A673 (cell line): Measurements from ENCODE around the gene APMAP. TPM values are rescaled to one million over a fixed set of nuclear protein-coding genes. Genes with fewer than 3 reads are reported as not detected.

Source experiments
- BruUV-seq: library from RNA; stranded (reverse); fragments of 400-500 nt; replicated peaks from 2 replicates; lab custom pipeline; 2021; lab: Mats Ljungman, UMichigan
- CTCF ChIA-PET: fragments of 300-600 bp; sonication (Branson Sonifier 250); formaldehyde crosslinking; loops from one replicate; lab custom pipeline; 2022; ENCODE audit warnings: antibody characterized with exemption; lab: Charles Lee
- POLR2A ChIA-PET: fragments of 300-600 bp; sonication (Branson Sonifier 250); formaldehyde crosslinking; loops from one replicate; lab custom pipeline; 2022; ENCODE audit warnings: antibody characterized with exemption; ENCODE audit not compliant: low non-redundant PET; lab: Charles Lee
- DNase-seq: peaks from one replicate; pipeline ENCODE4 v3.0.0-alpha.2; 2015; ENCODE audit warnings: low spot score
- H3K27ac ChIP-seq: fragments of 200-600 bp; sonication (generic); 2 replicates; pipeline ENCODE4 v1.5.1; 2016; ENCODE audit warnings: mixed run types, low read depth, mild to moderate bottlenecking, mixed read lengths, antibody characterized with exemption, low read length; ENCODE audit not compliant: poor library complexity, severe bottlenecking
- H3K27me3 ChIP-seq: fragments of 200-600 bp; sonication (generic); replicated peaks from 2 replicates; pipeline ENCODE4 v1.6.1; 2017; ENCODE audit warnings: mixed run types, low read depth, mild to moderate bottlenecking, mixed read lengths, antibody characterized with exemption, low read length; ENCODE audit not compliant: insufficient read depth, poor library complexity
- H3K36me3 ChIP-seq: fragments of 200-600 bp; sonication (generic); 2 replicates; pipeline ENCODE4 v1.6.1; 2016; ENCODE audit warnings: mixed run types, mild to moderate bottlenecking, mixed read lengths, antibody characterized with exemption, low read length; ENCODE audit not compliant: insufficient read depth, poor library complexity, severe bottlenecking
- H3K4me1 ChIP-seq: fragments of 200-600 bp; sonication (generic); 2 replicates; pipeline ENCODE4 v1.6.1; 2017; ENCODE audit warnings: mixed run types, mild to moderate bottlenecking, mixed read lengths, antibody characterized with exemption, low read length; ENCODE audit not compliant: insufficient read depth, poor library complexity, severe bottlenecking
- H3K4me3 ChIP-seq: fragments of 200-600 bp; sonication (generic); 2 replicates; pipeline ENCODE4 v1.5.1; 2016; ENCODE audit warnings: low read depth, mixed run types, mild to moderate bottlenecking, mixed read lengths, low read length; ENCODE audit not compliant: poor library complexity, severe bottlenecking
- H3K9me3 ChIP-seq: fragments of 200-600 bp; sonication (generic); 2 replicates; pipeline ENCODE4 v1.6.1; 2016; ENCODE audit warnings: mixed run types, low read depth, mild to moderate bottlenecking, mixed read lengths, antibody characterized with exemption, low read length; ENCODE audit not compliant: poor library complexity, severe bottlenecking
- EZH2 ChIP-seq: fragments of 200-600 bp; sonication (generic); IDR thresholded peaks from 2 replicates; pipeline ENCODE4 v1.6.1; 2017; ENCODE audit warnings: borderline replicate concordance, low read depth, mild to moderate bottlenecking, mixed read lengths, antibody characterized with exemption, low read length; ENCODE audit not compliant: poor library complexity, severe bottlenecking
- intact Hi-C: fragments of 100-400 bp; cut with micrococcal nuclease; formaldehyde crosslinking; loops from one replicate; pipeline ENCODE4 v1.10.0; 2022; ENCODE audit not compliant: unreplicated experiment
- total RNA-seq: library from RNA; stranded (reverse); gene quantifications from 2 replicates; pipeline ENCODE4 v1.2.3, GENCODE V29; 2021
- TF ChIP-seq, protein P1 (sequence below): fragments of 300-800, 200-600 bp; sonication (generic); conservative IDR thresholded peaks from 2 replicates; pipeline ENCODE4 v1.5.1; 2017; ENCODE audit warnings: low read depth, mild to moderate bottlenecking, antibody characterized with exemption, low read length, moderate library complexity, mixed read lengths

APMAP gene
- total RNA-seq, 1 experiment from 2014 or later, result 70.3 TPM

- H3K9me3 ChIP-seq, result no peaks in the 10 kb centered on the region
- no peak overlapping the region for H3K4me3 ChIP-seq
- no peak overlapping the region for H3K27ac ChIP-seq
- POLR2A ChIA-PET, result no interaction called here
- no peaks in the 10 kb centered on the region for H3K27me3 ChIP-seq
- H3K4me1 ChIP-seq, result no peaks in the 10 kb centered on the region
- BruUV-seq, result no TSS peak
- H3K36me3 ChIP-seq, result no peaks in the 10 kb centered on the region
- TF ChIP-seq EZH2, result no peak
- TF ChIP-seq, protein P1, sequence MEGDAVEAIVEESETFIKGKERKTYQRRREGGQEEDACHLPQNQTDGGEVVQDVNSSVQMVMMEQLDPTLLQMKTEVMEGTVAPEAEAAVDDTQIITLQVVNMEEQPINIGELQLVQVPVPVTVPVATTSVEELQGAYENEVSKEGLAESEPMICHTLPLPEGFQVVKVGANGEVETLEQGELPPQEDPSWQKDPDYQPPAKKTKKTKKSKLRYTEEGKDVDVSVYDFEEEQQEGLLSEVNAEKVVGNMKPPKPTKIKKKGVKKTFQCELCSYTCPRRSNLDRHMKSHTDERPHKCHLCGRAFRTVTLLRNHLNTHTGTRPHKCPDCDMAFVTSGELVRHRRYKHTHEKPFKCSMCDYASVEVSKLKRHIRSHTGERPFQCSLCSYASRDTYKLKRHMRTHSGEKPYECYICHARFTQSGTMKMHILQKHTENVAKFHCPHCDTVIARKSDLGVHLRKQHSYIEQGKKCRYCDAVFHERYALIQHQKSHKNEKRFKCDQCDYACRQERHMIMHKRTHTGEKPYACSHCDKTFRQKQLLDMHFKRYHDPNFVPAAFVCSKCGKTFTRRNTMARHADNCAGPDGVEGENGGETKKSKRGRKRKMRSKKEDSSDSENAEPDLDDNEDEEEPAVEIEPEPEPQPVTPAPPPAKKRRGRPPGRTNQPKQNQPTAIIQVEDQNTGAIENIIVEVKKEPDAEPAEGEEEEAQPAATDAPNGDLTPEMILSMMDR, result no peak
- CTCF ChIA-PET, result no interaction called here
- DNase-seq, result no peak
- intact Hi-C loops, result no loop called here
Measured at GRCh38 chr20:25011831-25012241, 19.3 kb upstream of the APMAP start.

DNA sequence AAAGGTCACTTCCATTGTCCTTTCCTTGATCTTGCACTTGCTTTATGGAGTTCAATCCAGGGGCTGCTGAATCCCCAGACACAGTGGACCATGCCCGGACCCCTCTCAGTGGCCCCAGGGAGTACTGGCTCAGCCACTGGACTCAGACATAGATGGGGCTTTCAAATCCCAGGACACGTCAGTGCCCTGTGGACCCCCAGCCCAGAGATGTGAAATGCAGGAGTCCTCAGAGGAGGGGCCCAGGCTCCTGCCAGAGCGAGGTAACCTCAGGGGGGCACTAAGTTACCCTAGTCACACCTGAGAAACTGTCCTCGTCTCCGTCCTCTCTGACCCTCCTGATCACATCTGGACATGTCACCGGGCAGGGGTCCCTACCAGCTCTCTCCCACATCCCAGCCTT is 18.7 kb upstream of the APMAP start:
- Histone ChIP-seq H3K27me3 (no peaks in the 10 kb centered on the region), H3K4me1 (no peaks in the 10 kb centered on the region), H3K9me3 (no peaks in the 10 kb centered on the region), H3K4me3 (no peak overlapping the region), H3K36me3 (no peaks in the 10 kb centered on the region), H3K27ac (no peak overlapping the region)
- CTCF ChIA-PET, result no interaction called here
- BruUV-seq, result no TSS peak
- TF ChIP-seq EZH2, result no peak
- TF ChIP-seq, protein P1, result no peak
- intact Hi-C loops, result no loop called here
- no peak for DNase-seq
- POLR2A ChIA-PET, result no interaction called here

DNA sequence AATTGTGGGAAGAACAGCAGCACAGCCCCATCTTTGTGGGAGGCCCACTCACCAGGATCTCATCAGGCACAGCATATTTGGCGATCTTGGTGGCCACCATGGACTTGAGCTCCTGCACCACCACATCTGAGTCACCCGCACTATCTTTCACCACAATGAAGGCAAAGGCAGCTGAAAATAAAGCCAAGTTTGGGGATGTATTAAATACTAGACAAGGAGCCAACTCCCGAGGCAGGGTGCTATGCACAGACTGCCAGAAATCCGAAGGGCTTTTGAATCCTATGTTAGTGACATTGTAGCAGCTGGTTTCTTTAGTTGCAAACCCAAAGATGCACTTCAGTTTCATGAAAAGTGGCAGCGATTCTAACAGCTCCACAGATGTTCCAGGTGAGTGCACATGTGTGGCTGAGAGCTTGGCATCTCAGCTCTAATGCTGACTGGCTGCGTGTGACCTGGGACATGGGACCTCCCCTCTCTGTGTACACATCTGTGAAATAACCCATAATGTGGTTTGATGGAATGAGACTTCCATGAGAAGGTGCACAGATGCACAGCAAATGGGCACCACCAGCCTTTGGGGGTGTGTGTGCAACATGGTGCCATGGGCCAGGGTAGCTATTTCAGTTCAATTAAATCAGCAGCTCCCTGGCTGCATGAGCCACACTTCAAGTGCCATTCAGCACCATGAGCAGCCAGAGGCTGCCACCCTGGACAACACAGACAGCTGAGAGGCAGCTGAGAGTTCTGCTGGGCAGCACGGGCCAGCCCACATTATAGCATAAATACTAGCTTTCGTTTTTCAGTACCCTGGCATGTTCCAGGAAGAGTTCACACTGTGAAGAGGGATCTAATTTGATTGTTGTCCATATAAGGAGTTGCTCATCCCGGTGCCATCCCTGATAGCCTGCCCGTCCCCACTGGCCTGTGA is 16.9 kb upstream of the APMAP start:
- no peak overlapping the region for H3K4me3 ChIP-seq
- BruUV-seq, result no TSS peak
- no peaks in the 10 kb centered on the region for H3K36me3 ChIP-seq
- ChIA-PET CTCF (no interaction called here), POLR2A (no interaction called here)
- TF ChIP-seq, protein P1, result no peak
- no peak for TF ChIP-seq EZH2
- no peak for DNase-seq
- no peaks in the 10 kb centered on the region for H3K4me1 ChIP-seq
- no peaks in the 10 kb centered on the region for H3K27me3 ChIP-seq
- H3K27ac ChIP-seq, result no peak overlapping the region
- no peaks in the 10 kb centered on the region for H3K9me3 ChIP-seq
- intact Hi-C loops, result no loop called here
